Astrocyte (in vitro differentiated cells and primary cell): ENCODE data around the gene KAT2A.

ENCODE experiments used
- CTCF ChIP-seq: IDR thresholded peaks from 2 replicates; pipeline ENCODE4 v1.5.1; 2011; ENCODE audit warnings: low read depth, mild to moderate bottlenecking, inconsistent platforms, low read length, moderate library complexity; ENCODE audit not compliant: insufficient read depth
- EZH2 ChIP-seq: IDR thresholded peaks from 2 replicates; pipeline ENCODE4 v1.6.1; 2012; ENCODE audit warnings: mild to moderate bottlenecking, low read length, inconsistent platforms; ENCODE audit not compliant: insufficient read depth

- TF ChIP-seq CTCF = no peak
- TF ChIP-seq EZH2 = no peak
Observed at GRCh38 chr17:42131981-42132432, 10.8 kb upstream of the KAT2A start.
